NT2/D1 (cell line): ENCODE measurements around the gene MUC5AC.
"Not testable (repeated sequence)": the region's sequence is repeated elsewhere in the genome, so short reads cannot be mapped to it uniquely, and the experiment has no call there.

Experiments used
- SUZ12 ChIP-seq: IDR thresholded peaks from 2 replicates; pipeline ENCODE4 v1.6.1; 2011; ENCODE audit not compliant: insufficient read length, insufficient read depth; ENCODE audit errors: extremely low read depth
- YY1 ChIP-seq: IDR thresholded peaks from 2 replicates; pipeline ENCODE4 v1.6.1; 2011; ENCODE audit not compliant: insufficient read length, insufficient read depth
- ZNF274 ChIP-seq: IDR thresholded peaks from 2 replicates; pipeline ENCODE4 v1.6.1; 2011; ENCODE audit warnings: mild to moderate bottlenecking, low read depth, low read length

GRCh38 chr11:1173396-1173795 lies 15.6 kb downstream of the MUC5AC start:
- not testable (repeated sequence) for TF ChIP-seq ZNF274, YY1, SUZ12
